NCI-H1436 treated with DMSO at 0.1 percent for 48 hours (cell line): Measurements from ENCODE around the gene LYRM1.

Experiments used
- DNase-seq: peaks from one replicate; lab custom pipeline; 2025; lab: John Stamatoyannopoulos, UW

LYRM1 gene

DNA sequence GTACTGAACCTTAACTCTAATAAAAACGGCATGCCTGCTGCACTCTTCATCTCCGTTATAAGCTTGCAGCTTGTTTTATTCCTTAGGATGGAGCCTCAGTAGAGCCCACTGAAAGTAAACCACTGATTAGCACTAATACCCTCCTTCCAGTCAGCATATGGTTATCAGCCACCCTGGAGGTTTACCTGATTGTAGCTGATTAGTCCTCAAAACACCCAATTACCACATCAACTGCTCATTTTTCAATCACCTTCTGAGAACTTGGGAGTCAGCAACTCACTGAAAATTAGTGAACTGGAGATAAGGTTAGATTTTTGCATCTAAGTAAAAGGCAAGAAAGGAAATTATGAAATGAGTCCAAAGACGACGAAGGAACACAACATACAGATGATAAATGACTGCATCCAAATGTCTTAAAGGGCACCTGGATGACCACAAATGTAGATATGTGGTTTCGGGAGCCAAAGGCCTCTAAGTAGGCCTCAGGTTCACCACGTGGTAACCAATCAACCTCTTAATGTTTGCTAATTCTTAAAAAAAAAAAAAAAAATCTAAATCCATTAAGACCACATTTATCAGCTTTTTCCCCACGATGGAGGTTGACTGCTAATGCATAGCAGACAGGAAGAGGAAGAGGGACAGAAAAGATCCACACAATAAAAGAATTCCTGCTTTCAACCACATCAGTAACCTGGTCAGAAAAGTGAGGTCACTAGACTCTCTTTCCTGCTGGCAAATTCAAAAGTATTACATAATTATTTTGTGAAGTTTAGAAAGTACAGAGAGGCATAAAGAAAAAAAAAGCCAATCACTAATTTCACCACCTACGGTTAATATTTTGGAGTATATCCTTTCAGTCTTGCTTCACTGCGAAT is 28.4 kb upstream of the LYRM1 start:
- no peak for DNase-seq

DNA sequence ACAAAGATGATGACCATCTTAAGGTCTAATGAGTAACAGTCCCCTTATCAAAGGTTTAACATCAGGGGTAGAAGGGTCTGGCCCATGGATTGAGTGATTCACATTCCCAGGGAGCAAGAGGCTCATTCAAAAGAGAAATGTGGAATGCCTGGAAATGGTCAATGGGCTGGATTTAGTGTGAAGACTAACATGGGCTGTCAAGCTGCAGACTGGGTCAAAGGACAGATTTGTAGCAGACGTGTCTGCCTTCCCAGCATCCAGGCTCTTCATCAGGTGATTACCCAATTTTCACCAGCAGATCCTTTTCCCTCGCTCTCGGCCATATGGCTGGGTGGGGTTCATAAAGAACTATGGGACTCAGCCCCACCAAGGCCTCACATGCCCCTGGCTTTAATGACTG is 27.2 kb upstream of the LYRM1 start:
- DNase-seq, result no peak

- DNase-seq, result no peak
Measured at GRCh38 chr16:20874088-20874581, 26.4 kb upstream of the LYRM1 start.

DNA sequence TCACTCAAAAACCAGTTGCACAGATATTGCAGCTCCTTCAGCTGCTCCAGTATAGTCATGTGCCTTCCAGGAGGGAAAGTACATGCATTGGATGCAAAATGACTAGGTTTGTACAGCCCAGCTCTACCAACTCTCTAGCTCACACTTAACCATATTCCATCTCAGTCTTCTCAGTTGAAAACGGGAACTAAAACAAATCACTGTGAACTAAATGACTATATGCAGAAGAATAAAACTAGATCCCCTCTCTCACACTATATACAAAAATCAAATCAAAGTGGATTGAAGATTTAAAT is 25.3 kb upstream of the LYRM1 start:
- no peak for DNase-seq

GRCh38 chr16:20878682-20879147 is 21.9 kb upstream of the LYRM1 start:
- DNase-seq, result no peak

DNA sequence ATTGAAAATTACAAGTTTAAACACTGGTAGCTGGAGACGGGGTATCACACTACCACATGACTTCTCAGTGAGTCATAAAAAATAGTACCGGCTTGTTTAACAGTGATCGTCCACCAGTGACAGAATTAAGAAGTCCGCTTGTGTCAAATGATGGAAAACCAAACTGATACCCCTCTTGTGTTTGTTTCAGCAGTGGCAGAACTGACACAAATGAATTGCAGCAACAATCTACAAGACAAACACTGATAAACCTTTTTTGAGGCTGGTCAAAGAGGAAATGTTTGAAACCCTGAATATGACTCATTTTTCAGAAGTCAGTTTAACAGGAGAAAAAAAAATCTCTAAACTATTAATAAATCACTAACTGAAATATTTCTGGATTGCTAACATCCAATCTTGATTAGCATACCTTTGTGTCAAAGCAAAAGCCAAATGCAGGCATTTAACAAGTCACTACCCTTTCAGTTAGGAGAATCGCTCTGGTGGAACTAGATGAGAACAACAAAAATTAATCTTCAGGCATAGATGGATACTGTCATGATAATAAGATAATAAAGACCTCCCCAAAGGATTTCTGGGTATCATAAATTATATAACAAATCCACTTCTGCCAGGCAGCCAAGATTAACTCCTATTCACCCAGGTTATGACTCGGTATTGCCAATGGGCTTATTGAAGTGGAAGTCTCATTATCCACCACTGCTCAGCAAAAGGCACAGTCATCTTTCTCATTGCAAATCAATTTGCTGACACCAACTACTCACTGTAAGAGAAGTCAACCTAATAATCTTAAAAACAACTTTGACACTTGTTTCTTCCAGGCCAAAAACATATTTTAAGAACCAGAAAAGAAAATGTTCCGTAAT is 21.2 kb upstream of the LYRM1 start:
- no peak for DNase-seq

GRCh38 chr16:20880867-20881502 is 19.6 kb upstream of the LYRM1 start:
- no peak for DNase-seq

GRCh38 chr16:20881503-20881878 is 19.1 kb upstream of the LYRM1 start:
- no peak for DNase-seq

DNA sequence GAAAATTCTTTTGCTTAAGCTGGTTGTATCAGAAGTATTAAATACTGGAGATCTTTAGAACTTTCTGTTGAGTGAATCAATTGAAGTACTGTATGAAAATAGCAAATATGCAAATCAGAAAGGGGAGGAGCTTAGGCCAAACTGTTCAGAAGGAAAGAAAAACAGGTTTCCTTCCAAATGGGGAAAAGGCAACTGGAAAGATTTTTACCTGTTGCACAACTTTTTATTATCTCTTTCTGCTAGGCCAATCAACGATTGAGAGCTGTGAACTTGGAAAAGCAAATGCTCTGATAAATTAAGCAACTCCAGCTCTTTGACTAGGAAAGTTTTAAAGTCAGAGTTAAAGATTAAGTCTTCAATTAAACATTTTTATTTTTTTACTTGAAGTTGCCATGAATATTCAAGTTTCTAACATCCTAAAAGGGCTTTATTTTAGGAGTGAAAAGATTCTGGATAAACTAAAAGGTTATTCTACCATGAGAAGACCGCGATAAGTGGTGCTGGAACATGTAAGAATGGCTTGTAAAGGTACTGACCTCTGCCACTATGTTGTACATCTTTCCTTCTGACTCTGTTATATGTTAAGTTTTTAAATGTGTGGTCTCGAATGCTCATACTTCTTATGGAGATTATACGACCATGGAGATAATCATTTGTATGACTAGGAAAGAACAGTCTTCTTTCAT is 16.9 kb upstream of the LYRM1 start:
- DNase-seq, result no peak

GRCh38 chr16:20884240-20884556 is 16.4 kb upstream of the LYRM1 start:
- no peak for DNase-seq

GRCh38 chr16:20886320-20886719 is 14.3 kb upstream of the LYRM1 start:
- DNase-seq, result no peak

GRCh38 chr16:20887207-20887606 is 13.4 kb upstream of the LYRM1 start:
- DNase-seq, result no peak

DNA sequence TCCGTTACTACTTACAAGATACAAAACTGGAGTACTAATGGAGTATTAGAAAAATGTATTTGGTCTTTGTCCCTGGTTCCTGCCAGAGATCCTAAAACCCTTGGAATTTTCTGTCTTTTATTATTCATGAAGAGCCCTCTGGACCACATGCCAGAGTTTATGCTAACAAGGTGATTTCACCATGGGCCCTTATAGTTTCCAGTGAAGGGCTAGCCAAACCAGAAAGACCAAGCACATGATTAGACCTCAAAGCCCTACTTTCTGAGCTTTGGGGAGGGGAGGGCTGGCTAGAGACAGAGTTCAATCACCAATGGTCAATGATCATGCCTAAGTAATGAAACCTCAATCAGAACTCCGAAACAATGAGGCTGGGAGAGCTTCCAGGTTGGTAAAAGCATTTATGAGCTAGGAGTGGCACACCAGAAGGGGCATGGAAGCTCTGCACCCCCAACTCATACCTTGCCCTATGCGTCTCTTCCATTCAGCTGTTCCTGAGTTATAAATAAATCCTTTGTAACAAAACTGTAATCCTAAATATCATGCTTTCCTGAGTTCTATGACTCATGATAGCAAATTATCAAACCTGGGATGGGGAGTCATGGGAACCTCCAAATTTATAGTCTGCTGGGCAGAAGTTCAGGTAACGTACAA is 10.8 kb upstream of the LYRM1 start:
- DNase-seq, result no peak

GRCh38 chr16:20894388-20894787 is 6.2 kb upstream of the LYRM1 start:
- no peak for DNase-seq

GRCh38 chr16:20897253-20897897 is 3.2 kb upstream of the LYRM1 start:
- no peak for DNase-seq

DNA sequence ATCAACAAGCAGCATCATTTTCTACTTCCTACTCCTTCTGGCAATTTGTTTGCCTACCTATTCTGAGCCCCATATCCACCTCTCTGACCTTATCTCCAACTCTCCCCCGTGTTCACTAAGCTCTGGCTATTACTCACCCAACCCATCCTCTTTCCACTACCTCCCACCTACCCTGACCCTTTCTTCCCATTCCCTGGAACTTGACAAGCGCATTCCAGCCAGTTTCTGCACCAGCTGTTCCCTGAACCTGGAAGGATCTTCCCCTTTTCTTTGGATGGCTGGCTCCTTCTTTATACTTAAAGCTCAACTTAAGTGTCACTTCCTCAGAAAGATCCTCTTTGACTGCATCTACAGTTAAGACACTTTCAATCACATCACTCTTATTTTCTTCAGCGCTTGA is 2.6 kb upstream of the LYRM1 start:
- no peak for DNase-seq

DNA sequence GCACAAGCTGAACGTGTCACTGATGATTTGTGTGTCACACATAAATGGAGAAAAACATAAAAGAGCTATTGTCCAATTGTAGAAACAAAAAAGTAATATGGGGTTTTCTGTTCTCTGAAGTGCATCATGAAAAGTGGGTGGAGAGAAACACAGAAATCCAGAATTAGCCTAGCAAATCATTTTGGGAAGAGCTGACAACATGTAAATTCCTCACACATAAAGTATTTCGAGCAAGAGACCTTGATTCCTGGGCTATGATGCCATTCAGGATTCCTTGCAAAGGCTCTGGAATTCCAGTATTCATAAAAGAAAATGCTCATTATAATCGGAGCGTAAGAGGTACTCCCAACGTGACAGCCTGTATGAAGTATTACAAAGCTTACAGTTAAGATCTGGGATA is 1.5 kb upstream of the LYRM1 start:
- DNase-seq, result no peak

DNA sequence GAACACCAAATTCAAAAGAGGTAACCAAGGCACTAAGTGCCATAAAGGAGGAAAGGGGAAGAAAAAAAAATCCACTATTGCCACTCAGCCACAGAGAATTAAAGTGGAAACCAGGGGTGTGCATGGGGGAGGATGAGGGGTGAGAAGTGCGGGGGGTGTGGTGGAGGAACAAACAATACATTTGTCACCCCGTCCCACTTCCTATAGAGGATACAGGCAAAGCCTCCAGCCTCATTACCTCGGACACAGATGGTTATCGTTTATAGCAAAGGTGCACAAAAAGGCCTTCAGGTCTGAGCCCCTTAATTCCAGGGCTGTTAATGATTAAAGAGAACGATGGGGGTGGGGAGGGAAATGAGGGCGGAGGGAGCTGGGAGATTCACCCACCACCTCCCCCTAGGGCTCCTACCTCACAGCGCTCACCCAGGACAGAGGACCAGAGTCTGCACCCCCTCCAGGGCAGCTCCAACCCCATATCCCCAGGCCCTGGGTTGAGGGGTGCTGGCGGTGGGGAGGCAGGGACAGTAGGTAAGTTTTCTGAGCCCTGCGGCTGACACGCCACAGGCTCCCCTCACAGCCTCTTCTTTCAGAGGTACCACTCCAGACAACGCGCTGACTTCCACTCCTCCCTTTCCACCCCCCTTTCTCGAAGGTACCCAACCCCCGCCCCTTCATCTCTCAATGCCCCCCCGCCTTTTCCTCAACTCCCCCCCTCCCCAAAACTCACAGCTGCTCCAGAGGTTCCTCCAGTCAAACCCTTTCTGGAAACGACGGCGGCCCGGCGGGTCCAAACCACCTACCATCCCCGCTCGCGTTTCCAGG is 883 bp upstream of the LYRM1 start:
- no peak for DNase-seq

GRCh38 chr16:20901068-20901435 is 481 bp downstream of the LYRM1 start:
- no peak for DNase-seq

DNA sequence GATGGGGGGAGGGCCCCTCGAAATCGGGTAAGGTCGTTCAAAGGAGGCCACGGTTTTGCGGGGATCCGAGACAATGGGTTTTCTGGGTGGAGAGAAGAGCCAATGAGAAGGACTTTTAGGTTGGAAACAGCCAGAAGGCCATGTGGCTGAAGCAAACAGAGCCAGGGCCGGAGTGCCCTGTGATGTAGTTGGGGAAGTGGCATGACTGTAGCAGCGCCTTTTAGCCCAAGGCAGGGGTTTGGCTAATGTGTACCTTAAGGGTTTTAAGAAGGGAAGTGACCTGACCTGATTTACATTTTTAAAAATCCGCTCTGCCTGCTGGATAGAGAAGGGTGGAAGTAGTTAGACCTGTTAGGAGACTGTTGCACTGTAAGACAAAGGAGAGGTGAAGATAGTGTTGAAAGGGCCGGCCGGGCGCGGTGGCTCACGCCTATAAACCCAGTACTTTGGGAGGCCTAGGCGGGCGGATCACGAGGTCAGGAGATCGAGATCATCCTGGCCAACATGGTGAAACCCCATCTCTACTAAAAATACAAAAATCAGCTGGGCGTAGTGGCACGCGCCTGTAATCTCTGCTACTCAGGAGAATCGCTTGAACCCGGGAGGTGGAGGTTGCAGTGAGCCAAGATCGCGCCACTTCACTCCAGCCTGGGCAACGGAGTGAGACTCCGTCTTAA is 1.0 kb downstream of the LYRM1 start:
- no peak for DNase-seq
